ENCODE data around the gene SREK1.

GRCh38 chr5:66136053-66136452, 8.0 kb upstream of the SREK1 start:
- TF ChIP-seq CTCF (IDR thresholded peaks at IDR 0.05): no peak
- TF ChIP-seq POLR2AphosphoS5 (IDR thresholded peaks at IDR 0.05): no peak

Measured in prostate gland (tissue), 2 donors.